ENCODE results near the gene ANKRD11. TPM values are rescaled to one million over a fixed set of nuclear protein-coding genes. Genes with fewer than 3 reads are reported as not detected.

Gene ANKRD11
- polyA plus RNA-seq, 1 experiment: 48.1 TPM

DNA sequence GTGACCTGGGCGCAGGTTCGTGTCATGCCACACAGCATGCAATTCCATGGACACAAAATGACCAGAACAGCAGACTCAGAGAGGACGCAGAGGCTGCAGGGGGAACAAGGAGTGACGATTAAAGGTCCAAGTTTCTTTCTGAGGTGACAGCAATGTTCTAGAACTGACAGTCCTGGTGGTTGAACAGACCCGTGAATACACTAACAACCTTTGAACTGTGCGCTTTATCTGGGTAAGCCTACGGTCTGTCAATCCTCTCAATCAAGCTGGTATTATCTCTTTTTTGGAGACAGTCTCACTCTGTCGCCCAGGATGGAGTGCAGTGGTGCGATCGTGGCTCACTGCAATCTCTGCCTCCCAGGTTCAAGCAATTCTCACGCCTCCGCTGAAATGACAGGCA, 138.7 kb downstream of the ANKRD11 start:
- TF ChIP-seq CTCF (IDR thresholded peaks at IDR 0.05; ENCODE audit: low read depth, low read length): no peak
- H3K27me3 ChIP-seq (ENCODE audit: control insufficient read depth, insufficient read depth, low read length): no peaks in the 10 kb centered on the region
- H3K4me3 ChIP-seq (ENCODE audit: low read depth, low read length): no peak overlapping the region
- CTCF ChIA-PET: no interaction called here
- DNase-seq (ENCODE audit: low read depth, low spot score): no peak
- no peaks in the 10 kb centered on the region; the same call in 1 of the 2 replicates for H3K9me3 ChIP-seq (ENCODE audit: control insufficient read depth, insufficient read depth, low read length)
- POLR2A ChIA-PET: no interaction called here
- no peak overlapping the region for H3K27ac ChIP-seq (ENCODE audit: low read depth, low read length)

DNA sequence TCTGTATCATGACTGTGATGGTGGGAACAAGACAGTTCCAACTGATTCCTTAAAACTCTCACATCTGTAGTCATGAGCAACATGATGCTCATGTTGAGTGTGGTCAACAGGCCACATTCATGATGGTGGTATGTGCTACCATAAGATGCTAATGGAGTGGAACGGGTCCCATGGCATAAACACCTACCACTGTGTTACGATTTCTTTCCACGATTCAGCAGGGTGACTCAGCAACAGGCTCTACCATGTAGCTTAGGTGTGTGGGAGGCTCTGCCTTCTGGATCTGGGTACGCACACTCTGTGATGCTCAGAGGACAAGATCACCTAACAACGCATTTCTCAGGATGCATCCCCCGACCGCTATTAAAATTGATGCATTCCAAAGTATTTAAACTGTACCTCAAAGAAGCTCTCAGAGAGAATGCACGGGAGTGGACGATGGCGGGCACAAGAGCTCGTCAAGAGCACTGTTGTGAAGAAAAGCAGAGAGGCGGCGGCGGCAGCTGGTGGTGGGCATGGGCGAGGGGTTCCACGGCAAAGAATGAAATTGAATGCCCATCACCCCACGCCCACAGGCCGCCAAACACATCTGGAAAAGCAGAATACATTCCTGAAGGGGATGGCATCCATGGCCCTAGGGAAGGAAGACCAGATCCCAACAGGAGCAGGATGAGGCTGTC, 139.5 kb downstream of the ANKRD11 start:
- Histone ChIP-seq H3K27me3 (ENCODE audit: control insufficient read depth, insufficient read depth, low read length) (no peaks in the 10 kb centered on the region), H3K4me3 (ENCODE audit: low read depth, low read length) (no peak overlapping the region), H3K27ac (ENCODE audit: low read depth, low read length) (no peak overlapping the region), H3K9me3 (ENCODE audit: control insufficient read depth, insufficient read depth, low read length) (no peaks in the 10 kb centered on the region; the same call in 1 of the 2 replicates)
- ChIA-PET POLR2A (no interaction called here), CTCF (no interaction called here)
- no peak for DNase-seq (ENCODE audit: low read depth, low spot score)
- TF ChIP-seq CTCF (IDR thresholded peaks at IDR 0.05; ENCODE audit: low read depth, low read length): no peak

DNA sequence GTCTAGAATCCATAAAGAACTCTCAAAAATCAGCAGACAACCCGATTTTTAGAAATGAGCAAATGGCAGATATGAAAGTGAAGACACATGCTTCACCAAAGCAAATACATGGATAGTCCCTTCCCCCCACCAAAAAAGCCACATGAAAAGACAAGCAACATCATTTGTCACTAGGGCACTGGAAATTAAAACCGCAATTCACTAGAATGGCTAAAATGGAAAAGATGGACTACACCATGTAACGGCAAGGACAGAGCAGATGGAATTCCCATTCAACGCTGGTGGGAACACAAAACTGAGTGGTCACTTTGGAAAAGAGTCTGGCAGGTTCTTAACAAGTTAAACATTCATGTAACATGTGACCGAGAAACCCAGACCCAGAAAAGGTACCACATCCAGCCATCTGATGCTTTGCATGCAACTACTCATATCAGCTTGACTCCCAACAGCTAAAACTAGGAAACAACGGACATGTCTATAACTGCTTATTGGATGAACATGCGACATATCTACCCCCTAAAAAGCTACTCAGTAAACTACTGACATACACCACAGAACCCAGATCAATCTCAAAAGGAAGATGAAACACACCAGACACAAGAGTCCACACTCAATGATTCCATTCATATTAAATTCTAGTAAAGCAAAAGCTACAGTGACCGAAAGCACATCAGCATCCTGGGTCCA, 140.3 kb downstream of the ANKRD11 start:
- ChIA-PET CTCF (no interaction called here), POLR2A (no interaction called here)
- no peak for TF ChIP-seq CTCF (IDR thresholded peaks at IDR 0.05; ENCODE audit: low read depth, low read length)
- H3K9me3 ChIP-seq (ENCODE audit: control insufficient read depth, insufficient read depth, low read length): no peaks in the 10 kb centered on the region; the same call in 1 of the 2 replicates
- H3K4me3 ChIP-seq (ENCODE audit: low read depth, low read length): no peak overlapping the region
- no peak overlapping the region for H3K27ac ChIP-seq (ENCODE audit: low read depth, low read length)
- no peaks in the 10 kb centered on the region for H3K27me3 ChIP-seq (ENCODE audit: control insufficient read depth, insufficient read depth, low read length)
- DNase-seq (ENCODE audit: low read depth, low spot score): no peak

DNA sequence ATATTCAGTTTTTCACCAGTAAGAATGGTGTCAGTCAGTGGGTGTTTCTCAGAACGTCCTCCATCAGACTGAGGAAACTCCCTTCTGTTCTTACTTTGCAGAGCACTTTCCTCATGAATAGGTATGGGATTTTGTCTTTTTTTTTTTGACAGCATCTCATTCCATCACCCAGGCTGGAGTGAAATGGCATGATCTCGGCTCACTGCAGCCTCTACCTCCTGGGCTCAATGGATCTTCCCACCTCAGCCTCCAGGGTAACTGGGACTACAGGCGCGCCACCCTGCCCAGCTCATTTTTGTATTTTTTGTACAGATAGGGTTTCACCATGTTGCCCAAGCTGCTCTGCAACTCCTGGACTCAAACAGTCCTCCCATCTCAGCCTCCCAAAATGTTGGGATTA, 142.6 kb downstream of the ANKRD11 start:
- H3K9me3 ChIP-seq (ENCODE audit: control insufficient read depth, insufficient read depth, low read length): peaks cover 4% of the 10 kb centered on the region; the same call in 1 of the 2 replicates
- no peak overlapping the region for H3K27ac ChIP-seq (ENCODE audit: low read depth, low read length)
- H3K27me3 ChIP-seq (ENCODE audit: control insufficient read depth, insufficient read depth, low read length): no peaks in the 10 kb centered on the region
- ChIA-PET CTCF (no interaction called here), POLR2A (interaction anchor here (0.7 kb wide), 1 partner anchor 163 kb away, joined by 3 read pairs; no protein-coding TSS in a partner anchor)
- TF ChIP-seq CTCF (IDR thresholded peaks at IDR 0.05; ENCODE audit: low read depth, low read length): no peak
- H3K4me3 ChIP-seq (ENCODE audit: low read depth, low read length): no peak overlapping the region
- DNase-seq (ENCODE audit: low read depth, low spot score): no peak

DNA sequence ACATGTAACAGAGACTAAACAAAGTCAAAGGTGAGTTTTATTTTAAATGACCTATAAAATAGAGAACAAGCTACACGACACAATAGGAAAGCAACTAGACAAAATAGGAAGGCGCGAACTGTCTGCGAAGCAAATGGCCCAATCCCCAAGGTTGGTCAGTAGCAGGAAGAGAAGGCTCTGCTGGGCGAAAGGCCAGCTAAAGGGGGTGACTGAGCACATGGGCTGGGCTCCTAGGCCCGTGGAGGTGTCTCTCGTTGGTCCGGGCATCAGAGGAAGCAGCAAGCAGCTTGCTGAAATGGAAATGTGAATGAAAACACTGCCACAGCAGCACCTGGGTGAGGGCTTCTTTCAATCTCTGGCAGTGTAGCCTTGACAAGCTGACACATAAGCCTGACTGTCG, 143.5 kb downstream of the ANKRD11 start:
- ChIA-PET CTCF (no interaction called here), POLR2A (interaction anchor here (0.5 kb wide), 1 partner anchor 160 kb away, joined by 4 read pairs; no protein-coding TSS in a partner anchor)
- Histone ChIP-seq H3K4me3 (ENCODE audit: low read depth, low read length) (no peak overlapping the region), H3K27me3 (ENCODE audit: control insufficient read depth, insufficient read depth, low read length) (no peaks in the 10 kb centered on the region), H3K27ac (ENCODE audit: low read depth, low read length) (no peak overlapping the region), H3K9me3 (ENCODE audit: control insufficient read depth, insufficient read depth, low read length) (peaks cover 5% of the 10 kb centered on the region; the same call in 1 of the 2 replicates)
- no peak for DNase-seq (ENCODE audit: low read depth, low spot score)
- TF ChIP-seq CTCF (IDR thresholded peaks at IDR 0.05; ENCODE audit: low read depth, low read length): no peak
